Neural cell (in vitro differentiated cells): ENCODE results near the gene CFAP92.

ENCODE experiments used
- CTCF ChIP-seq: fragments of 450-650 bp; IDR thresholded peaks from 2 replicates; pipeline ENCODE4 v1.5.1; 2014; ENCODE audit warnings: antibody characterized with exemption, mild to moderate bottlenecking, moderate library complexity; ENCODE audit not compliant: poor library complexity, severe bottlenecking
- EP300 ChIP-seq: fragments of 450-650 bp; conservative IDR thresholded peaks from 2 replicates; pipeline ENCODE4 v1.6.1; 2014; ENCODE audit warnings: antibody characterized with exemption, mild to moderate bottlenecking, moderate library complexity; ENCODE audit not compliant: poor library complexity, severe bottlenecking
- EZH2 ChIP-seq: fragments of 200-600, 300-800 bp; shearing (Covaris generic), sonication (generic); IDR thresholded peaks from 2 replicates; pipeline ENCODE4 v1.6.1; 2014; ENCODE audit warnings: antibody characterized with exemption, low read length, borderline replicate concordance, mild to moderate bottlenecking; ENCODE audit not compliant: insufficient read depth, poor library complexity, severe bottlenecking
- POLR2AphosphoS5 ChIP-seq: IDR thresholded peaks from 2 replicates; pipeline ENCODE4 v1.6.1; 2012

GRCh38 chr3:129014148-129014547, 20.3 kb upstream of the CFAP92 start:
- TF ChIP-seq POLR2AphosphoS5 (no peak), CTCF (no peak), EP300 (no peak), EZH2 (no peak)
